ENCODE results near the gene PIK3AP1. TPM values are rescaled to one million over a fixed set of nuclear protein-coding genes. Genes with fewer than 3 reads are reported as not detected.
"Not testable (repeated sequence)": the region's sequence is repeated elsewhere in the genome, so short reads cannot be mapped to it uniquely, and the experiment has no call there.

PIK3AP1 gene
- total and polyA plus RNA-seq, 8 donors = 2.6 to 14.5 (median 6.4) TPM; not detected in 1

DNA sequence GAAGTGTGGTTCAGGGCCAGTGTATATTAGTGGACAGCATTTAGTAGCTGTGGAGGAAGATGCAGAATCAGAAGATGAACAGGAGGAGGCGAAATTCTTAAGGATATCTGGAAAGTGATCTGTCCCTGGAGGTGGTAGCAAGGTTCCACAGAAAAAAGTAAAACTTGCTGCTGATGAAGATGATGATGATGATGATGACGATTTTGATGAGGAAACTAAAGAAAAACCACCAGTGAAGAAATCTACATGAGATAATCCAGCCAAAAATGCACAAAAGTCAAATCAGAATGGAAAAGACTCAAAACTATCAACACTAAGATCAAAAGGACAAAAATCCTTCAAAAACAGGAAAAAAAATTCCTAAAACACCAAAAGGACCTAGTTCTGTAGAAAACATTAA, 159.8 kb downstream of the PIK3AP1 start:
- intact Hi-C loops (cut with DNase I; ENCODE audit: low total_unique reads) = no loop called here
- TF ChIP-seq POLR2A (IDR thresholded peaks at IDR 0.05) = no peak
- TF ChIP-seq, protein P1, sequence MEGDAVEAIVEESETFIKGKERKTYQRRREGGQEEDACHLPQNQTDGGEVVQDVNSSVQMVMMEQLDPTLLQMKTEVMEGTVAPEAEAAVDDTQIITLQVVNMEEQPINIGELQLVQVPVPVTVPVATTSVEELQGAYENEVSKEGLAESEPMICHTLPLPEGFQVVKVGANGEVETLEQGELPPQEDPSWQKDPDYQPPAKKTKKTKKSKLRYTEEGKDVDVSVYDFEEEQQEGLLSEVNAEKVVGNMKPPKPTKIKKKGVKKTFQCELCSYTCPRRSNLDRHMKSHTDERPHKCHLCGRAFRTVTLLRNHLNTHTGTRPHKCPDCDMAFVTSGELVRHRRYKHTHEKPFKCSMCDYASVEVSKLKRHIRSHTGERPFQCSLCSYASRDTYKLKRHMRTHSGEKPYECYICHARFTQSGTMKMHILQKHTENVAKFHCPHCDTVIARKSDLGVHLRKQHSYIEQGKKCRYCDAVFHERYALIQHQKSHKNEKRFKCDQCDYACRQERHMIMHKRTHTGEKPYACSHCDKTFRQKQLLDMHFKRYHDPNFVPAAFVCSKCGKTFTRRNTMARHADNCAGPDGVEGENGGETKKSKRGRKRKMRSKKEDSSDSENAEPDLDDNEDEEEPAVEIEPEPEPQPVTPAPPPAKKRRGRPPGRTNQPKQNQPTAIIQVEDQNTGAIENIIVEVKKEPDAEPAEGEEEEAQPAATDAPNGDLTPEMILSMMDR (IDR thresholded peaks at IDR 0.05) = no peak
- TF ChIP-seq EP300 (IDR thresholded peaks at IDR 0.05) = no peak
- no peak for TF ChIP-seq POLR2AphosphoS5 (IDR thresholded peaks at IDR 0.05)
- DNase-seq = no peak
- Histone ChIP-seq H3K36me3 (peaks cover 5 to 83% (median 68%) of the 10 kb centered on the region in 4 donors), H3K27me3 (no peaks in the 10 kb centered on the region), H3K27ac (no peak overlapping the region), H3K9me3 (no peaks in the 10 kb centered on the region), H3K4me3 (no peak overlapping the region), H3K4me1 (peaks cover 0 to 41% (median 16%) of the 10 kb centered on the region in 4 donors)
- 72 to 91% (median 85%) methylated on average over 2 of the region's 2 CpGs for WGBS, 5 donors

DNA sequence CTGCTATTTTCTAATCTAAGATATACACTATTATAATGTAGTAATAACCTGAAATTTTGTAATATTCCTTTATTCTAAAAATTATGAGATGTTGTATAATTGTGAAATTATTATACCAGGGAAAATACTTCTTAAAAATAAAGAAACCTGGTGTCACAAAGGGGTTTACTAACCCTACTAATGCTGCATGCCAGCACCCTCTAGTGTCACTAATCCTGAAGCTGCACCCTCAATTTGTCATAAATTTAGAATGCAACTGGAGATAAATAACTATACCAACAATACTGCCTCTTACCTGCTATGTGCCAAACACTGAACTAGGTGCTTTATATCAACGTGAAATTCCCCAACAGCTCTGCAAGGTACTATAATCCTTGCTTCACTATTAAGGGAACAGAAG, 164.3 kb downstream of the PIK3AP1 start:
- WGBS, 5 donors = 30 to 59% (median 40%) methylated on average over 1 of the region's 1 CpG
- H3K36me3 ChIP-seq = peaks cover 5 to 87% (median 71%) of the 10 kb centered on the region in 4 donors
- no peaks in the 10 kb centered on the region for H3K27me3 ChIP-seq
- TF ChIP-seq POLR2A (IDR thresholded peaks at IDR 0.05) (no peak), POLR2AphosphoS5 (IDR thresholded peaks at IDR 0.05) (no peak), EP300 (IDR thresholded peaks at IDR 0.05) (no peak)
- TF ChIP-seq, protein P1 (IDR thresholded peaks at IDR 0.05) = peak in 1 of 7 experiments; percentile 24
- no peak overlapping the region for H3K27ac ChIP-seq
- H3K9me3 ChIP-seq = no peaks in the 10 kb centered on the region
- peaks cover 0 to 38% (median 19%) of the 10 kb centered on the region in 4 donors for H3K4me1 ChIP-seq
- no peak overlapping the region for H3K4me3 ChIP-seq
- DNase-seq = peak in 1 of 2 donors; percentile 35
- intact Hi-C loops (cut with DNase I; ENCODE audit: low total_unique reads) = no loop called here

DNA sequence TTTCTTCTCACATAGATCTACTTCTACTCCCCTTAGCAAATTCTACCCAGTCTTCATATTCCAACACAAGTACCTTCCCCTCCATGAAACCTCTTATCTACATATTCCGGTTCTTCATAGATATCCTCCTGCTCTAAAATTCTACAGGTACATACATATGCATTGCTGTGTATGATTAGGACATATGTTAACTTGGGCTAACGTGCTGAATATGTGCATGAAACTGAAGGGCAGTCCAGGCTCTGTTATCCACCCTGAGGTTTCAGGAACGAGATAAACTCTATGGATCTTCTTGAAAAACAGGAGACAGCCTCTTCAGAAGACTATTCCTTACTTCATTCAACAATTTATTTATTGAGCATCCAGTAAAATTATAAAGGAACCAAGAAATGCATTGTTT, 165.0 kb downstream of the PIK3AP1 start:
- peaks cover 5 to 87% (median 70%) of the 10 kb centered on the region in 4 donors for H3K36me3 ChIP-seq
- WGBS, 5 donors = 78 to 88% (median 82%) methylated on average over 3 of the region's 3 CpGs
- H3K27ac ChIP-seq = no peak overlapping the region
- H3K27me3 ChIP-seq = no peaks in the 10 kb centered on the region
- H3K4me3 ChIP-seq = no peak overlapping the region
- TF ChIP-seq, protein P1 (IDR thresholded peaks at IDR 0.05) = no peak
- TF ChIP-seq POLR2AphosphoS5 (IDR thresholded peaks at IDR 0.05) = no peak
- no peak for TF ChIP-seq POLR2A (IDR thresholded peaks at IDR 0.05)
- TF ChIP-seq EP300 (IDR thresholded peaks at IDR 0.05) = no peak
- DNase-seq = no peak
- intact Hi-C loops (cut with DNase I; ENCODE audit: low total_unique reads) = no loop called here
- no peaks in the 10 kb centered on the region for H3K9me3 ChIP-seq
- H3K4me1 ChIP-seq = peaks cover 0 to 32% (median 16%) of the 10 kb centered on the region in 4 donors

DNA sequence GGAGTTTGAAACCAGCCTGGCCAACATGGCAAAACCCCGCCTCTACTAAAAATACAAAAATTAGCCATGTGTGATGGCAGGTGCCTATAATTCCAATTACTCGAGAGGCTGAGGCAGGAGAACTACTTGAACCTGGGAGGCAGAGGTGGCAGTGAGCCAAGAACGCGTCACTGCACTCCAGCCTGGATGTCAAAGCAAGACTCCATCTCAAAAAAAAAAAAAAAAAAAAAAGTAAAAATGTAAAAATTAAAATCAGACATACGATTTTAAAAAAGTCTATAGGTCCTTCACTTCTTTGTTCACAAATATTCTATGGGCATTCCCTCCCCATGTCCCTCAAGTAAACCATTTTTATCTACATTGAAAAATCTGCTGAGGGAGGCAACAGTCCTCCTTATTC, 171.7 kb downstream of the PIK3AP1 start:
- H3K4me1 ChIP-seq = peaks cover 0 to 17% (median 3%) of the 10 kb centered on the region in 4 donors
- no peaks in the 10 kb centered on the region for H3K27me3 ChIP-seq
- H3K9me3 ChIP-seq = no peaks in the 10 kb centered on the region
- TF ChIP-seq POLR2A (IDR thresholded peaks at IDR 0.05) = no peak
- TF ChIP-seq, protein P1 (IDR thresholded peaks at IDR 0.05) = no peak
- no peak for TF ChIP-seq POLR2AphosphoS5 (IDR thresholded peaks at IDR 0.05)
- no peak for TF ChIP-seq EP300 (IDR thresholded peaks at IDR 0.05)
- intact Hi-C loops (cut with DNase I; ENCODE audit: low total_unique reads) = no loop called here
- peaks cover 21 to 97% (median 83%) of the 10 kb centered on the region in 4 donors for H3K36me3 ChIP-seq
- 71 to 77% (median 74%) methylated on average over 5 of the region's 5 CpGs for WGBS, 5 donors
- peak; percentile 15 to 43 for DNase-seq
- no peak overlapping the region for H3K4me3 ChIP-seq
- H3K27ac ChIP-seq = no peak overlapping the region

DNA sequence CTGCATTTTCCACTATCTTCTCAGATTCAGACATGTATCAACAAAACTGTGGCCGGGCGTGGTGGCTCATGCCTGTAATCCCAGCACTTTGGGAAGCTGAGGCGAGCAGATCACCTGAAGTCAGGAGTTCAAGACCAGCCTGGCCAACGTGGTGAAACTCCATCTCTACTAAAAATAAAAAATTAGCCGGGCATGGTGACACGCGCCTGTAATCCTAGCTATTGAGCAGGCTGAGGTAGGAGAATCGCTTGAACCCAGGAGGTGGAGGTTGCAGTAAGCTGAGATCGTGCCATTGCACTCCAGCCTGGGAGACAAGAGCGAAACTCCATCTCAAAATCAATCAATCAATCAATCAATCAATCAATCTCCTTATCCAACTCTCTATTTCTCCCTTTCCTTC, 174.8 kb downstream of the PIK3AP1 start:
- H3K4me3 ChIP-seq; H3K4me1 ChIP-seq; H3K27ac ChIP-seq; H3K9me3 ChIP-seq; intact Hi-C loops (cut with DNase I; ENCODE audit: low total_unique reads); H3K27me3 ChIP-seq; DNase-seq: not testable (repeated sequence)
- WGBS, 5 donors = 83 to 91% (median 90%) methylated on average over 10 of the region's 10 CpGs
- H3K36me3 ChIP-seq = peaks cover 33 to 94% (median 84%) of the 10 kb centered on the region in 4 donors

All from stomach (tissue), 9 donors.